NCI-H2107 treated with DMSO at 0.1 percent for 48 hours (cell line): ENCODE results near the gene IL17B.
"Not testable (repeated sequence)": the region's sequence is repeated elsewhere in the genome, so short reads cannot be mapped to it uniquely, and the experiment has no call there.

ENCODE experiments used
- DNase-seq: peaks from one replicate; lab custom pipeline; 2025; ENCODE audit not compliant: unreplicated experiment; lab: John Stamatoyannopoulos, UW

IL17B gene

GRCh38 chr5:149403923-149404745 lies 25.0 kb upstream of the IL17B start:
- no peak for DNase-seq

GRCh38 chr5:149402291-149402690 lies 23.2 kb upstream of the IL17B start:
- DNase-seq, result no peak

GRCh38 chr5:149401051-149401450 lies 22.0 kb upstream of the IL17B start:
- DNase-seq, result no peak

- DNase-seq, result no peak
Observed at GRCh38 chr5:149400304-149400703, 21.2 kb upstream of the IL17B start.

GRCh38 chr5:149399775-149400174 lies 20.7 kb upstream of the IL17B start:
- DNase-seq, result no peak

- DNase-seq, result not testable (repeated sequence)
Observed at GRCh38 chr5:149398747-149399266, 19.7 kb upstream of the IL17B start.

GRCh38 chr5:149397530-149397929 lies 18.4 kb upstream of the IL17B start:
- no peak for DNase-seq

GRCh38 chr5:149394996-149395395 lies 15.9 kb upstream of the IL17B start:
- not testable (repeated sequence) for DNase-seq

GRCh38 chr5:149392718-149393117 lies 13.6 kb upstream of the IL17B start:
- no peak for DNase-seq

GRCh38 chr5:149391524-149391923 lies 12.4 kb upstream of the IL17B start:
- no peak for DNase-seq

- DNase-seq, result not testable (repeated sequence)
Observed at GRCh38 chr5:149391076-149391475, 12.0 kb upstream of the IL17B start.

GRCh38 chr5:149389552-149390495 lies 10.7 kb upstream of the IL17B start:
- no peak for DNase-seq

GRCh38 chr5:149388498-149389190 lies 9.6 kb upstream of the IL17B start:
- DNase-seq, result no peak

GRCh38 chr5:149387982-149388381 lies 8.9 kb upstream of the IL17B start:
- DNase-seq, result no peak

- DNase-seq, result no peak
Observed at GRCh38 chr5:149387081-149387631, 8.1 kb upstream of the IL17B start.

GRCh38 chr5:149386166-149386565 lies 7.1 kb upstream of the IL17B start:
- no peak for DNase-seq

GRCh38 chr5:149383399-149383798 lies 4.3 kb upstream of the IL17B start:
- DNase-seq, result no peak

GRCh38 chr5:149382517-149383220 lies 3.6 kb upstream of the IL17B start:
- DNase-seq, result no peak

GRCh38 chr5:149381986-149382338 lies 2.9 kb upstream of the IL17B start:
- DNase-seq, result peak; percentile 25

- no peak for DNase-seq
Observed at GRCh38 chr5:149381261-149381985, 2.3 kb upstream of the IL17B start.
